ENCODE data around the gene ZDHHC4.
A peak's percentile ranks its signal among the peaks of the same experiment; 100 is the strongest.

DNA sequence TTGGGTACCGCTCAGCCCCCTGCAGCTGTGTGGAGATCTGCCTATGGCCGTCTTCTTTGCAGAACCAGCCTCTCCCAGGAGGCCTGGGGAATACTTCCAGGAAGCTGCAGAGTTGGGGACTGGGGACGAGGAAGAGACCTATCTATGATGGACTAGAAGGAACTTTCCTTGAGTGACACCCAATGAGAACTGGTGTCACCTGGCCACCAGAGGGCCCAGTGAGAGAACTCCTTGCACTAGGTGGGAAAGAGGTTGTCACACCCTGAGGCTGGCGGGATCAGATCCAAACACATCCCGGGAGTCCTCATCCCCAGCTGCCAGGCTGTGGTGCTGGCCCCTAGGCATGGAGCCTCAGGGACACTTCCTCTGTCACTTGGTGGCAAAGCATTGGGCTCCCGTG lies 21.1 kb upstream of the ZDHHC4 start:
- TF ChIP-seq, protein P1, sequence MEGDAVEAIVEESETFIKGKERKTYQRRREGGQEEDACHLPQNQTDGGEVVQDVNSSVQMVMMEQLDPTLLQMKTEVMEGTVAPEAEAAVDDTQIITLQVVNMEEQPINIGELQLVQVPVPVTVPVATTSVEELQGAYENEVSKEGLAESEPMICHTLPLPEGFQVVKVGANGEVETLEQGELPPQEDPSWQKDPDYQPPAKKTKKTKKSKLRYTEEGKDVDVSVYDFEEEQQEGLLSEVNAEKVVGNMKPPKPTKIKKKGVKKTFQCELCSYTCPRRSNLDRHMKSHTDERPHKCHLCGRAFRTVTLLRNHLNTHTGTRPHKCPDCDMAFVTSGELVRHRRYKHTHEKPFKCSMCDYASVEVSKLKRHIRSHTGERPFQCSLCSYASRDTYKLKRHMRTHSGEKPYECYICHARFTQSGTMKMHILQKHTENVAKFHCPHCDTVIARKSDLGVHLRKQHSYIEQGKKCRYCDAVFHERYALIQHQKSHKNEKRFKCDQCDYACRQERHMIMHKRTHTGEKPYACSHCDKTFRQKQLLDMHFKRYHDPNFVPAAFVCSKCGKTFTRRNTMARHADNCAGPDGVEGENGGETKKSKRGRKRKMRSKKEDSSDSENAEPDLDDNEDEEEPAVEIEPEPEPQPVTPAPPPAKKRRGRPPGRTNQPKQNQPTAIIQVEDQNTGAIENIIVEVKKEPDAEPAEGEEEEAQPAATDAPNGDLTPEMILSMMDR (IDR thresholded peaks at IDR 0.05) = peak; percentile 8; the same call in 1 of the 3 replicates
- TF ChIP-seq, protein P2, sequence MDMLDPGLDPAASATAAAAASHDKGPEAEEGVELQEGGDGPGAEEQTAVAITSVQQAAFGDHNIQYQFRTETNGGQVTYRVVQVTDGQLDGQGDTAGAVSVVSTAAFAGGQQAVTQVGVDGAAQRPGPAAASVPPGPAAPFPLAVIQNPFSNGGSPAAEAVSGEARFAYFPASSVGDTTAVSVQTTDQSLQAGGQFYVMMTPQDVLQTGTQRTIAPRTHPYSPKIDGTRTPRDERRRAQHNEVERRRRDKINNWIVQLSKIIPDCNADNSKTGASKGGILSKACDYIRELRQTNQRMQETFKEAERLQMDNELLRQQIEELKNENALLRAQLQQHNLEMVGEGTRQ (IDR thresholded peaks at IDR 0.05) = no peak
- no peak for TF ChIP-seq SREBF2 (IDR thresholded peaks at IDR 0.05)
- TF ChIP-seq NR3C1 (IDR thresholded peaks at IDR 0.05) = no peak
- TF ChIP-seq POLR2A (IDR thresholded peaks at IDR 0.05; ENCODE audit: low read length) = no peak

All from A549 (cell line).